GM10266 (cell line): Measurements from ENCODE around the gene KAT8.

Experiments used
- DNase-seq: peaks from one replicate; pipeline ENCODE4 v3.0.0; 2012; ENCODE audit errors: extremely low spot score
- CTCF ChIP-seq: IDR thresholded peaks from 2 replicates; pipeline ENCODE4 v1.5.1; 2012; ENCODE audit warnings: mild to moderate bottlenecking, low read depth; ENCODE audit not compliant: control insufficient read depth, insufficient read depth; ENCODE audit errors: missing control alignments

Gene KAT8

GRCh38 chr16:31076319-31076718 is 41.1 kb upstream of the KAT8 start:
- DNase-seq = no peak
- TF ChIP-seq CTCF = no peak

GRCh38 chr16:31077024-31077423 is 40.4 kb upstream of the KAT8 start:
- no peak for DNase-seq
- TF ChIP-seq CTCF = no peak

GRCh38 chr16:31077592-31078396 is 39.7 kb upstream of the KAT8 start:
- no peak for TF ChIP-seq CTCF
- DNase-seq = no peak

GRCh38 chr16:31078597-31079341 is 38.7 kb upstream of the KAT8 start:
- no peak for TF ChIP-seq CTCF
- DNase-seq = no peak

GRCh38 chr16:31079342-31079944 is 38.0 kb upstream of the KAT8 start:
- DNase-seq = no peak
- TF ChIP-seq CTCF = no peak

GRCh38 chr16:31080035-31080629 is 37.3 kb upstream of the KAT8 start:
- no peak for DNase-seq
- TF ChIP-seq CTCF = no peak
